ENCODE measurements around the gene CRYL1.

DNA sequence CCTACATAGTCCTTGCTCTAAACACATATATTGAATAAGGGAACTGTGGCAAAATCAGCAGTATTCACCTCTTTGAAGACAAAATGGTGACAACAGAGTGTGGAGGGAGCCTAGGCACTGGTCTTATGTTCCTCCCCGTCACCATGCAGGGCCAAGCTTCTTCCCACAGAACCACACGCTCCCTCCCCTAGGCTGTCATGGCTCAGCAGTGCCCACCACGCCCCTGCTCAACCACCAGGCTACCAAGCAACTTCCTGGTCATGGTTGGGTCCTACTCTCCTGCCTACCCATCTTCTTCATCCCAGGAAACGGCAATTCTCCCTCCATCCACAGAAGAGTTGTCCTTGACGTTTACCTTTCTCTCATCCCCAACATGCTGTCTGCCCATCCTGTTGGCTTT, 126.1 kb downstream of the CRYL1 start:
- TF ChIP-seq EZH2 (IDR thresholded peaks at IDR 0.05; ENCODE audit: borderline replicate concordance) (no peak), EZH2phosphoT487 (IDR thresholded peaks at IDR 0.05; ENCODE audit: low read depth, severe bottlenecking, unreplicated experiment) (no peak)
- TF ChIP-seq, protein P1, sequence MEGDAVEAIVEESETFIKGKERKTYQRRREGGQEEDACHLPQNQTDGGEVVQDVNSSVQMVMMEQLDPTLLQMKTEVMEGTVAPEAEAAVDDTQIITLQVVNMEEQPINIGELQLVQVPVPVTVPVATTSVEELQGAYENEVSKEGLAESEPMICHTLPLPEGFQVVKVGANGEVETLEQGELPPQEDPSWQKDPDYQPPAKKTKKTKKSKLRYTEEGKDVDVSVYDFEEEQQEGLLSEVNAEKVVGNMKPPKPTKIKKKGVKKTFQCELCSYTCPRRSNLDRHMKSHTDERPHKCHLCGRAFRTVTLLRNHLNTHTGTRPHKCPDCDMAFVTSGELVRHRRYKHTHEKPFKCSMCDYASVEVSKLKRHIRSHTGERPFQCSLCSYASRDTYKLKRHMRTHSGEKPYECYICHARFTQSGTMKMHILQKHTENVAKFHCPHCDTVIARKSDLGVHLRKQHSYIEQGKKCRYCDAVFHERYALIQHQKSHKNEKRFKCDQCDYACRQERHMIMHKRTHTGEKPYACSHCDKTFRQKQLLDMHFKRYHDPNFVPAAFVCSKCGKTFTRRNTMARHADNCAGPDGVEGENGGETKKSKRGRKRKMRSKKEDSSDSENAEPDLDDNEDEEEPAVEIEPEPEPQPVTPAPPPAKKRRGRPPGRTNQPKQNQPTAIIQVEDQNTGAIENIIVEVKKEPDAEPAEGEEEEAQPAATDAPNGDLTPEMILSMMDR (IDR thresholded peaks at IDR 0.05; ENCODE audit: poor library complexity) = no peak
